HepG2 (cell line): ENCODE results near the gene DNM3.

Source experiments
- CHD4 ChIP-seq: fragments of 200-600 bp; sonication (generic); IDR thresholded peaks from 2 replicates; pipeline ENCODE4 v1.7.0; 2017; ENCODE audit warnings: mild to moderate bottlenecking, low read length, borderline replicate concordance
- IKZF1 ChIP-seq: fragments of 450-650 bp; IDR thresholded peaks from 2 replicates; pipeline ENCODE4 v1.7.1; 2016
- JUN ChIP-seq: sonication (generic); formaldehyde crosslinking; IDR thresholded peaks from 2 replicates; pipeline ENCODE4 v1.4.0; 2020; ENCODE audit warnings: mild to moderate bottlenecking, missing genetic modification reagents
- POLR2AphosphoS5 ChIP-seq: IDR thresholded peaks from 2 replicates; pipeline ENCODE4 v1.6.1; 2012; ENCODE audit warnings: low read depth, low read length
- ZBTB7A ChIP-seq: sonication (generic); formaldehyde crosslinking; IDR thresholded peaks from 2 replicates; pipeline ENCODE4 v1.8.0; 2022; ENCODE audit warnings: mild to moderate bottlenecking, missing genetic modification reagents
- ZNF224 ChIP-seq: sonication (generic); formaldehyde crosslinking; IDR thresholded peaks from 2 replicates; pipeline ENCODE4 v1.5.0; 2020; ENCODE audit warnings: mild to moderate bottlenecking, missing genetic modification reagents
- ZNF619 ChIP-seq: sonication (generic); formaldehyde crosslinking; IDR thresholded peaks from 2 replicates; pipeline ENCODE4 v1.4.0; 2020; ENCODE audit warnings: mild to moderate bottlenecking, missing genetic modification reagents
- TF ChIP-seq, protein P1 (sequence below): sonication (generic); formaldehyde crosslinking; IDR thresholded peaks from 2 replicates; pipeline ENCODE4 v1.8.0; 2022; ENCODE audit warnings: missing genetic modification reagents, mild to moderate bottlenecking, borderline replicate concordance
- TF ChIP-seq, protein P2 (sequence below): sonication (generic); formaldehyde crosslinking; IDR thresholded peaks from 2 replicates; pipeline ENCODE4 v1.5.0; 2020; ENCODE audit warnings: missing genetic modification reagents
- TF ChIP-seq, protein P3 (sequence below): IDR thresholded peaks from 2 replicates; pipeline ENCODE4 v1.6.1; 2012; ENCODE audit warnings: inconsistent platforms

DNA sequence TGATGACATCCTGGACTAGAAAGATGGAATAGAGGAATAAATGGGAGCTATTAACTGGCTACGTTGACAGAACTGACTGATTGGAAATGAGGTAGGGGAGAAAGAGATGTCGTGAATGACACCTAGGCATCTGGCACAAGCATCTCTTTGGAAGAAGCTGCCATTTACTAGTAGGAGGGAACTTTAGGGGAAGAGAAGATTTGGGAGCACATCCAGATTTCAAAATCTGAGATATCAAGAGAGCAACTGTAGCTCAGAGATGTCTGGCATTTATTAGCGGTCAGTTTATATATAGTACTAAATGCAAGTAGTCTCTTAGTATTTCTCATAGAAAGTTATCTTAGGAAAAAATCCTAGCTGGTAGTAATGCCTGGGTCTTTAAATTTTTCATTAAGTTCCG, 447.3 kb downstream of the DNM3 start:
- TF ChIP-seq CHD4 (no peak), ZNF619 (CRISPR knock-in tag) (no peak), ZBTB7A (CRISPR knock-in tag) (no peak), JUN (CRISPR knock-in tag) (no peak), POLR2AphosphoS5 (no peak), IKZF1 (no peak), ZNF224 (CRISPR knock-in tag) (no peak)
- TF ChIP-seq, protein P1, sequence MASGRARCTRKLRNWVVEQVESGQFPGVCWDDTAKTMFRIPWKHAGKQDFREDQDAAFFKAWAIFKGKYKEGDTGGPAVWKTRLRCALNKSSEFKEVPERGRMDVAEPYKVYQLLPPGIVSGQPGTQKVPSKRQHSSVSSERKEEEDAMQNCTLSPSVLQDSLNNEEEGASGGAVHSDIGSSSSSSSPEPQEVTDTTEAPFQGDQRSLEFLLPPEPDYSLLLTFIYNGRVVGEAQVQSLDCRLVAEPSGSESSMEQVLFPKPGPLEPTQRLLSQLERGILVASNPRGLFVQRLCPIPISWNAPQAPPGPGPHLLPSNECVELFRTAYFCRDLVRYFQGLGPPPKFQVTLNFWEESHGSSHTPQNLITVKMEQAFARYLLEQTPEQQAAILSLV (CRISPR knock-in tag), result no peak
- TF ChIP-seq, protein P2, sequence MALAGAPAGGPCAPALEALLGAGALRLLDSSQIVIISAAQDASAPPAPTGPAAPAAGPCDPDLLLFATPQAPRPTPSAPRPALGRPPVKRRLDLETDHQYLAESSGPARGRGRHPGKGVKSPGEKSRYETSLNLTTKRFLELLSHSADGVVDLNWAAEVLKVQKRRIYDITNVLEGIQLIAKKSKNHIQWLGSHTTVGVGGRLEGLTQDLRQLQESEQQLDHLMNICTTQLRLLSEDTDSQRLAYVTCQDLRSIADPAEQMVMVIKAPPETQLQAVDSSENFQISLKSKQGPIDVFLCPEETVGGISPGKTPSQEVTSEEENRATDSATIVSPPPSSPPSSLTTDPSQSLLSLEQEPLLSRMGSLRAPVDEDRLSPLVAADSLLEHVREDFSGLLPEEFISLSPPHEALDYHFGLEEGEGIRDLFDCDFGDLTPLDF (CRISPR knock-in tag), result no peak
- TF ChIP-seq, protein P3, sequence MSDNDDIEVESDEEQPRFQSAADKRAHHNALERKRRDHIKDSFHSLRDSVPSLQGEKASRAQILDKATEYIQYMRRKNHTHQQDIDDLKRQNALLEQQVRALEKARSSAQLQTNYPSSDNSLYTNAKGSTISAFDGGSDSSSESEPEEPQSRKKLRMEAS, result no peak
